H1 (cell line): ENCODE data around the gene MEIS2. TPM values are rescaled to one million over a fixed set of nuclear protein-coding genes. Genes with fewer than 3 reads are reported as not detected.

Experiments
- CTCF ChIA-PET: fragments of 300-600 bp; sonication (Branson Sonifier 250); formaldehyde crosslinking; loops from one replicate; lab custom pipeline; 2021; ENCODE audit not compliant: partially characterized antibody; lab: Charles Lee
- POLR2A ChIA-PET: fragments of 300-600 bp; sonication (Branson Sonifier 250); formaldehyde crosslinking; loops from one replicate; lab custom pipeline; 2021; ENCODE audit warnings: inconsistent platforms; ENCODE audit not compliant: partially characterized antibody; lab: Charles Lee
- DNase-seq, 2 experiments: peaks; one replicate each; pipeline versions ENCODE4 v3.0.0 to v3.0.0-alpha.2; 2010 to 2022; ENCODE audit warnings: low spot score in 2 of 2, low read depth in 1 of 2, mixed read lengths in 1 of 2
- FAIRE-seq: peaks from 2 replicates; lab custom pipeline; 2011; peaks lifted over from hg19 to GRCh38; lab: Jason Lieb, UNC
- H2AFZ ChIP-seq: 2 replicates; pipeline ENCODE4 v1.8.1; 2012; ENCODE audit warnings: low read length, inconsistent platforms
- H2AK5ac ChIP-seq: 2 replicates; pipeline ENCODE4 v1.6.1; 2013; ENCODE audit warnings: low read depth, low read length
- H2BK120ac ChIP-seq: replicated peaks from 2 replicates; pipeline ENCODE3; 2013; ENCODE audit warnings: low read depth, low read length, inconsistent platforms
- H2BK12ac ChIP-seq: 2 replicates; pipeline ENCODE4 v1.6.1; 2013; ENCODE audit warnings: low read depth, low read length
- H2BK15ac ChIP-seq: 2 replicates; pipeline ENCODE4 v1.6.1; 2013; ENCODE audit warnings: low read length
- H2BK20ac ChIP-seq: 2 replicates; pipeline ENCODE4 v1.6.1; 2013; ENCODE audit warnings: low read length
- H2BK5ac ChIP-seq: 2 replicates; pipeline ENCODE4 v1.6.1; 2013; ENCODE audit warnings: low read depth, low read length
- H3K14ac ChIP-seq: 2 replicates; pipeline ENCODE4 v1.6.1; 2013; ENCODE audit warnings: inconsistent platforms; ENCODE audit not compliant: insufficient read length
- H3K18ac ChIP-seq: 2 replicates; pipeline ENCODE4 v1.6.1; 2013; ENCODE audit warnings: low read length; ENCODE audit errors: extremely low read depth
- H3K23ac ChIP-seq: 2 replicates; pipeline ENCODE4 v1.6.1; 2013; ENCODE audit warnings: inconsistent platforms; ENCODE audit not compliant: insufficient read length
- H3K23me2 ChIP-seq: 2 replicates; pipeline ENCODE4 v1.6.1; 2013; ENCODE audit warnings: low read depth, low read length
- H3K27ac ChIP-seq: 2 replicates; pipeline ENCODE4 v1.6.1; 2011; ENCODE audit warnings: low read depth, low read length, inconsistent platforms
- H3K27me3 ChIP-seq, 4 experiments: replicated peaks in 1 of 4; 1 replicate in 1 of 4; 2 replicates in 3 of 4; pipeline versions ENCODE4 v1.6.1 to v1.8.1; 2011 to 2013; ENCODE audit warnings: low read length in 3 of 4, mild to moderate bottlenecking in 3 of 4, inconsistent platforms in 2 of 4, mixed read lengths in 2 of 4, moderate library complexity in 1 of 4; ENCODE audit not compliant: control insufficient read depth in 3 of 4, insufficient read depth in 3 of 4; ENCODE audit errors: extremely low read depth in 1 of 4
- H3K36me3 ChIP-seq, 4 experiments: 2 replicates each; pipeline versions ENCODE4 v1.6.1 to v1.8.1; 2011 to 2013; ENCODE audit warnings: mild to moderate bottlenecking in 4 of 4, low read length in 3 of 4, moderate library complexity in 2 of 4, control low read depth in 1 of 4, inconsistent platforms in 1 of 4; ENCODE audit not compliant: insufficient read depth in 4 of 4, control insufficient read depth in 2 of 4
- H3K4ac ChIP-seq: replicated peaks from 2 replicates; pipeline ENCODE3; 2013; ENCODE audit warnings: low read length, low read depth, mixed read lengths, inconsistent platforms; ENCODE audit not compliant: insufficient read length
- H3K4me1 ChIP-seq, 4 experiments: replicated peaks in 1 of 4; 1 replicate in 1 of 4; 2 replicates in 3 of 4; pipeline versions ENCODE4 v1.6.1 to v1.8.1; 2011 to 2013; ENCODE audit warnings: low read length in 3 of 4, inconsistent platforms in 2 of 4, mixed read lengths in 1 of 4; ENCODE audit not compliant: insufficient read depth in 4 of 4, control insufficient read depth in 3 of 4
- H3K4me2 ChIP-seq, 2 experiments: 2 replicates each; pipeline versions ENCODE4 v1.6.1 to v1.8.1; 2011 to 2013; ENCODE audit warnings: low read depth in 2 of 2, low read length in 2 of 2, control low read depth in 1 of 2, inconsistent platforms in 1 of 2, mild to moderate bottlenecking in 1 of 2; ENCODE audit not compliant: insufficient read depth in 1 of 2
- H3K4me3 ChIP-seq, 4 experiments: fragments of 200-600, 300-600 bp in 1 of 4; sonication (generic), shearing (Covaris generic), sonication (Bioruptor Twin) in 1 of 4; 2 replicates each; pipeline versions ENCODE4 v1.5.1 to v1.8.1; 2011 to 2016; ENCODE audit warnings: low read length in 4 of 4, low read depth in 3 of 4, control low read depth in 2 of 4, inconsistent platforms in 2 of 4, mild to moderate bottlenecking in 2 of 4, mixed read lengths in 1 of 4, moderate library complexity in 1 of 4; ENCODE audit not compliant: insufficient read depth in 2 of 4; ENCODE audit errors: extremely low read depth in 1 of 4
- H3K56ac ChIP-seq: replicated peaks from 2 replicates; pipeline ENCODE3; 2013; ENCODE audit warnings: low read depth, mild to moderate bottlenecking, mixed read lengths, low read length, inconsistent platforms; ENCODE audit not compliant: insufficient read length
- H3K79me1 ChIP-seq: 2 replicates; pipeline ENCODE4 v1.6.1; 2013; ENCODE audit warnings: low read depth, low read length, control low read depth
- H3K79me2 ChIP-seq, 2 experiments: 2 replicates each; pipeline versions ENCODE4 v1.6.1 to v1.8.1; 2012 to 2013; ENCODE audit warnings: low read length in 2 of 2, mild to moderate bottlenecking in 2 of 2, inconsistent platforms in 1 of 2; ENCODE audit not compliant: insufficient read depth in 2 of 2, control insufficient read depth in 1 of 2
- H3K9ac ChIP-seq, 4 experiments: replicated peaks in 1 of 4; 1 replicate in 1 of 4; 2 replicates in 3 of 4; pipeline versions ENCODE4 v1.6.1 to v1.8.1; 2011 to 2013; ENCODE audit warnings: low read depth in 3 of 4, low read length in 3 of 4, control low read depth in 2 of 4, mild to moderate bottlenecking in 2 of 4, moderate library complexity in 2 of 4, inconsistent platforms in 1 of 4; ENCODE audit errors: extremely low read depth in 1 of 4
- H3K9me3 ChIP-seq, 2 experiments: 2 replicates each; pipeline versions ENCODE4 v1.6.1 to v1.8.1; 2012 to 2013; ENCODE audit warnings: mild to moderate bottlenecking in 2 of 2, moderate library complexity in 2 of 2, control low read depth in 1 of 2, inconsistent platforms in 1 of 2, low read depth in 1 of 2, low read length in 1 of 2, mixed read lengths in 1 of 2; ENCODE audit not compliant: insufficient read depth in 2 of 2
- H4K20me1 ChIP-seq, 2 experiments: replicated peaks in 1 of 2; 2 replicates each; pipeline versions ENCODE3 to v1.8.1; 2011 to 2013; ENCODE audit warnings: inconsistent platforms in 2 of 2, low read length in 2 of 2, mild to moderate bottlenecking in 1 of 2; ENCODE audit not compliant: insufficient read depth in 2 of 2, control insufficient read depth in 1 of 2
- H4K5ac ChIP-seq: 2 replicates; pipeline ENCODE4 v1.6.1; 2013; ENCODE audit warnings: low read length, low read depth, mixed read lengths, inconsistent platforms; ENCODE audit not compliant: insufficient read length
- H4K8ac ChIP-seq: 2 replicates; pipeline ENCODE4 v1.8.0; 2013; ENCODE audit warnings: mild to moderate bottlenecking, moderate library complexity, low read length, inconsistent platforms; ENCODE audit not compliant: insufficient read depth; ENCODE audit errors: extremely low read depth
- H4K91ac ChIP-seq: replicated peaks from 2 replicates; pipeline ENCODE3; 2013; ENCODE audit warnings: low read length, mixed read lengths, inconsistent platforms; ENCODE audit not compliant: insufficient read length
- BCL11A ChIP-seq, 2 experiments: IDR thresholded peaks; one replicate each; pipeline ENCODE4 v1.6.1; 2011; ENCODE audit warnings: low read depth in 2 of 2, low read length in 2 of 2, mild to moderate bottlenecking in 2 of 2
- EZH2 ChIP-seq: fragments of 200-600 bp; sonication (generic); IDR thresholded peaks from 2 replicates; pipeline ENCODE4 v1.7.1; 2012; ENCODE audit warnings: low read depth, mild to moderate bottlenecking, moderate library complexity, low read length, inconsistent platforms; ENCODE audit not compliant: severe bottlenecking
- GABPA ChIP-seq: IDR thresholded peaks from 2 replicates; pipeline ENCODE4 v1.6.1; 2011; ENCODE audit warnings: mild to moderate bottlenecking, low read length, moderate library complexity, borderline replicate concordance; ENCODE audit not compliant: insufficient read depth
- HDAC6 ChIP-seq: IDR thresholded peaks from one replicate; pipeline ENCODE4 v1.7.1; 2012; ENCODE audit warnings: low read depth, mild to moderate bottlenecking, inconsistent platforms, low read length, moderate library complexity
- KDM4A ChIP-seq: IDR thresholded peaks from one replicate; pipeline ENCODE4 v1.7.1; 2012; ENCODE audit warnings: low read depth, mild to moderate bottlenecking, moderate library complexity, low read length, inconsistent platforms; ENCODE audit not compliant: severe bottlenecking
- SIN3A ChIP-seq, 2 experiments: IDR thresholded peaks in 1 of 2; conservative IDR thresholded peaks in 1 of 2; 2 replicates each; pipeline ENCODE4 v1.6.1; 2011 to 2012; ENCODE audit warnings: low read length in 2 of 2, improper control_type of control experiment in 1 of 2, low read depth in 1 of 2, mild to moderate bottlenecking in 1 of 2
- SIRT6 ChIP-seq: IDR thresholded peaks from one replicate; pipeline ENCODE4 v1.7.1; 2012; ENCODE audit warnings: low read length, inconsistent platforms
- SIX5 ChIP-seq: IDR thresholded peaks from 2 replicates; pipeline ENCODE4 v1.6.1; 2011; ENCODE audit warnings: mild to moderate bottlenecking, low read depth, low read length
- SRF ChIP-seq: IDR thresholded peaks from 2 replicates; pipeline ENCODE4 v1.6.1; 2011; ENCODE audit warnings: mild to moderate bottlenecking, low read depth, low read length, moderate library complexity
- SUZ12 ChIP-seq: fragments of 200-600 bp; sonication (generic); IDR thresholded peaks from 2 replicates; pipeline ENCODE4 v1.6.1; 2012; ENCODE audit warnings: mild to moderate bottlenecking, inconsistent platforms, low read length, moderate library complexity, mixed read lengths
- WGBS, 2 experiments: shearing (Covaris generic) in 1 of 2; methylation state at CpG; one replicate each; pipeline versions ENCODE4 v1.1.6 to v1.1.7; 2013 to 2015; ENCODE audit warnings: low lambda C conversion rate in 2 of 2, mixed read lengths in 2 of 2, inconsistent platforms in 1 of 2, low coverage in 1 of 2, missing lambda C conversion rate in 1 of 2; ENCODE audit not compliant: insufficient replicate concordance in 2 of 2, insufficient coverage in 1 of 2, insufficient read length in 1 of 2; ENCODE audit errors: extremely low coverage in 1 of 2, missing lambda C conversion rate in 1 of 2; 5-methylcytosine and 5-hydroxymethylcytosine counted together
- polyA plus RNA-seq, 7 experiments: library from polyadenylated mRNA; depleted of rRNA in 3 of 7; stranded (reverse) in 5 of 7; unstranded in 2 of 7; fragments of >200 nt in 5 of 7; fragments of 200-250 nt in 2 of 7; gene quantifications; 1 replicate in 5 of 7; 2 replicates in 1 of 7; 4 replicates in 1 of 7; pipeline versions ENCODE4 v1.2.1 to v1.2.3, GENCODE V29; 2011 to 2013; ENCODE audit warnings: missing spikeins in 2 of 7, mixed read lengths in 2 of 7
- total RNA-seq: library from RNA; stranded (reverse); fragmentation: NEBNext Ultra II Directional; extraction: Animal tissue kit (Norgen Biotek cat#: 25700); gene quantifications from 2 replicates; pipeline ENCODE4 v1.2.1, GENCODE V29; 2021

Gene MEIS2
- total and polyA plus RNA-seq, 2 of the 8 experiments (the other 6 are each of a cell fraction or from before 2014, with no cell fraction given), result 0.22 to 1.2 TPM

- Histone ChIP-seq H3K36me3 (no peaks in the 10 kb centered on the region), H3K23me2 (peaks cover 8% of the 10 kb centered on the region; the same call in 1 of the 2 replicates), H3K79me2 (no peaks in the 10 kb centered on the region), H2BK120ac (no peak overlapping the region), H3K4me1 (peaks cover 9 to 26% (median 16%) of the 10 kb centered on the region in 4 experiments), H4K5ac (no peak overlapping the region), H3K27me3 (peaks cover 38 to 82% (median 60%) of the 10 kb centered on the region in 4 experiments), H3K23ac (no peak overlapping the region), H4K20me1 (no peaks in the 10 kb centered on the region), H3K9me3 (no peaks in the 10 kb centered on the region), H3K27ac (no peak overlapping the region), H3K18ac (no peak overlapping the region), H2BK12ac (no peak overlapping the region), H3K79me1 (no peaks in the 10 kb centered on the region), H2BK5ac (no peak overlapping the region), H2AK5ac (no peak overlapping the region), H4K91ac (no peak overlapping the region), H2BK20ac (no peak overlapping the region), H2AFZ (no peak overlapping the region), H3K14ac (no peak overlapping the region), H3K4me2 (peak overlapping the region; percentile 68 to 87), H3K9ac (no peak overlapping the region), H2BK15ac (no peak overlapping the region), H3K4ac (no peak overlapping the region), H4K8ac (no peak overlapping the region), H3K4me3 (peak overlapping the region; percentile 15 to 56 (median 26)), H3K56ac (no peak overlapping the region)
- WGBS, 2 experiments, result 2% methylated on average over 50 of the region's 51 CpGs; no CpG with 5 or more reads in 1 of the 2 experiments
- peak in 1 of 2 experiments; percentile 66 for DNase-seq
- no peak for FAIRE-seq
- POLR2A ChIA-PET, result interaction anchor here (1.5 kb wide), 1 partner anchor 213 kb away, joined by 3 read pairs; the partner anchor contains the start of gene MEIS2
- CTCF ChIA-PET, result interaction anchor here (0.8 to 1.2 kb wide), 3 partner anchors 217 to 223 kb away, joined by 4 to 6 read pairs (median 5); no protein-coding TSS in a partner anchor
- TF ChIP-seq KDM4A (no peak), SIN3A (conservative IDR thresholded peaks at IDR 0.05 in 1 of 2, IDR thresholded peaks at IDR 0.05 in 1 of 2; ENCODE audit: low read depth in 1 of 2, low read length in 2 of 2) (0 out of 4 replicates have a peak, but pooled peaks of 1 of the 2 experiments have one; percentile 37), SIRT6 (no peak), GABPA (no peak), SRF (no peak), HDAC6 (no peak), BCL11A (IDR thresholded peaks at IDR 0.05; ENCODE audit: low read depth in 2 of 2, low read length in 2 of 2) (no peak), EZH2 (peak; percentile 86), SIX5 (no peak), SUZ12 (peak; percentile 83)
Observed at GRCh38 chr15:36888011-36888992, 212.0 kb downstream of the MEIS2 start.
